HG03432 (cell line): ENCODE data around the gene ZNF883.
A peak's percentile ranks its signal among the peaks of the same experiment; 100 is the strongest.
"Not testable (repeated sequence)": the region's sequence is repeated elsewhere in the genome, so short reads cannot be mapped to it uniquely, and the experiment has no call there.

Experiments
- ATAC-seq: cut with Tn5 transposase; IDR thresholded peaks from one replicate; pipeline ENCODE4 v1.9.1; 2021; ENCODE audit warnings: mild to moderate bottlenecking, moderate library complexity; ENCODE audit not compliant: unreplicated experiment

The ZNF883 gene

DNA sequence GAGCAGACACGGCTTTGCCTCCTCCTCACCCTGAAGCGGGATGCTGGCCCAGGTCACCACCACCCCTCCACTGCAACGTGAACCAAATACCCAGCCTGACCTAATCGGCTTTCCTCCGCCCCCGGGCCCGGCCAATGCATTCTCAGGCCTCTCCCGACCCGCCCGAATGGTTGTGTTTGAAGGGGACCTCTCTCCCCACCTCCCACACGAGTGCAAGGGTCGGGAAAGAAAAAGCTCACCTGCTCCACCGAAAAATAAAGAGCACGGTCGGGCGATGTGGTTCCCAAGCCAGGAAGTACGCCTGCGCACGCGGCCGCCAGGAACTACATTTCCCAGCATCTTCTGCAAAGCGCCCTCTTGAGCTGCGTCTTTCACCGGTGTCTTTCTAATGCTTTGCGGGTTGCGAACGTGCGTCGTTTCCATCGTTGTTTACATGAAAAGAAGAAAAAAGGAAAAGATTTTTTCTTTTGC lies at the start of gene ZNF883:
TSS of gene ZNF883 (minus strand) at position 282 of the 471 bp plus-strand sequence.
- no peak for ATAC-seq

DNA sequence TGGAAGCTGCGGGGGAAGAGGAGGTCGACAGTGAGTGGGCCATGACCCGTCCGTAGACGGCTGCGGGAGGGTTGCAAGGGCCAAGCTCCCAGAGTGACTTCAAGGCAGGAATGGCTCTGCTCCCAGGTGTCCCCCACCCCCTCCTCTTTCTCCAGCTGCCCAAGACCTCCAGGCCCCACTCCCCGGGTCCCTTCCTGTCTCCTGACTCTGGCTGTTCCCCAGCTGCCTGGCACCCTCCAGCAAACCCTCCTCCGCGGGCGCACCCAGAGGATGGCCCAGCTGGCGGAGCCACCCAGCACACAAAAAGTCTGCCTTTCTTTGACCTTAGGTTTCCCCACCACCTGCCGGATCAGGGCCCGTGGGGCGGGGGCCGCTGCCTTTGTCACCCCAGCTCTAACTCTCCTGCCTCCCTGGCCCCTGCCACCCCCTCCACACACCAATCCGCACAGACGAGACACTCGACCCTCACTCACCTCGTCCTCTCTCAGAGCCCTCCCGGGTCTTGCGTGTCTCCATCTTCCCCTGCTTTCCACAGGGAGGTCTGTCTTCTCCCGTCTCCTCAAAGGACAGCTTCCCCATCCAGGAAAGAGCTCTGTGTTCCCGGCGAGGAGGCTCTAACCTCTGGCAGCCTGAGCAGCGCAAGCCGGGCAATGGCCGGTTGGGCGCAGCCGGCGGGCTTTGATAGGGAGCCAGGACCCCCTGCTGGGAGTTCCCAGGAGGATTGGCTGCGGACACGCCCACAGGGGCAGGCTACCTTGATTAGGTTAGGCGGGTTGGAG lies 49.3 kb upstream of the ZNF883 start:
- not testable (repeated sequence) for ATAC-seq

DNA sequence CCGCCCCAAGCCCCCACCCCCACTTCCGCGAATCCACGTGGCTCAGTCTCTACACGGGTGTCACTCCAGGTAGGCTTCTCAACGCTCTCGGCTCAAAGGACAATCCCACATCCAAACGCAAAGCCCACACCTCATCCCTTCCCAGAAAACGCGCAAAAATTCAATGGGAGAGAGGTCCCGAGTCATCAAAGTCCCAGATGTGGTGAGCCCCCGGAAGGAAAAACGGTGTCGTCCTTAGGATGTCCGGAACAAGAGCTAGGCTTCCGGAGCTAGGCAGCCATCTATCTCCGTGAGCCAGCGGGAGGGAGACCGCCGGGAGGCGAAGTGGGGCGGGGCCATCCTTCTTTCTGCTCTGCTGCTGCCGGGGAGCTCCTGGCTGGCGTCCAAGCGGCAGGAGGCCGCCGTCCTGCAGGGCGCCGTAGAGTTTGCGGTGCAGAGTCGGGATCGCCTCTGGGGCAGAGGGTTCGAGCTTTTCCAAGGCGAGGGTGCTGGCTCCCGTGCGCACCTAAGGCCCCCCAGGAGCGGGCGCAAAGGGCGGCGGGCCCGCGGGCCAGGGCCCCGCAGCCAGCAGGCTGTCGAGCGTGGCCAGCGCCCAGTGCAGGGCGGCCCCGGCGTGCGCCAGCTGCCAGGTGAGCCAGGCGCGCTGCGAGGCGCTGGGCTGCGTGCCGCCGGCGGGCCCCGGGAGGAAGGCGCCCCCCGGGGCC lies 47.7 kb upstream of the ZNF883 start:
- ATAC-seq: not testable (repeated sequence)

DNA sequence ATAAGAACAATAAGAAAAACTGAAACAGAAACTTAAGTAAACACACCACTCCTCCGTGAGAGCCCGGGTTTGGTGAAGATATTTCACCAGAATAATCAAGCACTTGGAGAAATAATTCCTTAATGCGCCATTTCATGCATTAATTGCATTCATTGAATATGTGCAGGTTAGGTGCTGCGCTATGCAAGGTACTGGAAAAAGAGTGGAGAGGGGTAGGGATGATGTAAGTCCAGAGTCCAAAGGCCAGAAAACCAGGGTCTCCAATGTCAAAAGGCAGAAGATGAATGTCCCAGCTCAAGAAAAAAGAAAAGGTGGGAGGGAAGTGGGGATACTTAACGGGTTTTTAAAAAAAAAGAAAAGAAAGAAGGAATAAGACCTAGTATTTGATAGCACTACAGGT lies 45.2 kb upstream of the ZNF883 start:
- no peak for ATAC-seq

DNA sequence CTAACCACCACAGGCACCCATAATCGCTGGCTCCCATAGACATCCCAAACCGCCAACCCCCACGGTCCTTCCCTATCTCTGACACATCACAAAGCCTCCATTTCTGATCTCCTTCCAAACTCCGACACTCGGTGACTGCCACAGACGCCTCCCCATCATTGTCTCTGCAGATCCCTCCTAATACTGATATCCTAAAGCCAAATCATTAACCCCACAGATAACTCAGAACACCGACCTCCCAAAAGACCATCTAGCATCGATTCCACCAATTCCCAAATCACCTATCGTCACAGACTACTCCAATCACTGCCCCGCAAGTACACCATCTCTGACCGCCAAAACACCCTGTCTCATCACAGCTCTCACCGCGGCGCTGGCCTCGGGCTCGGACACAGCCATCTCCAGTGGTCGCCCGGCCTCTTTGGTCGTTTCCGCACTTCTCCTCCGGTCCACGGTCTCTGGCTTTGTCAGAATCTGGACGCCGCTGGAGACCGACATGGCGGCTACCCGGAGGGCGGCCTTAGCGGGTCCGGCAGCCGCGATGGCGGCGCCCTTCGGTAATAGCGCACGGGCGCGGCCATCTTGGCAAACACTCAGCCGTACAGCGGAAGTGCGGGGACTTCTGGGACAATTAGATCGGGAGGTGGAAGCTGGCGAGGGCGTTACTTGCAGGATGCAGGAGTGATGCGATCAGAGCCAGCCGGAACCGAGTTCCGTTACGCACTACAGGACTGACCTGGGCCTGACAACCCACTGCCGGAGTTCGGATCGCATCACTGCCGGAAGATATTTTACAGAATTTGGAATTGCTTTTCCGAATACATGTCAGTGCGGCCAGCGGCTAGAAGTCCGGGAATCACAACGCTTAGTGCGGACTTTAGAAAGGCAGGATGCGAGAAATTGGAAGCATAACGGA lies 44.5 kb upstream of the ZNF883 start, which contains the start of gene ZFP37:
TSS of gene ZFP37 (minus strand) at position 534 of the 916 bp plus-strand sequence. CDS start at position 498, 36 bp downstream.
- ATAC-seq: peak; percentile 97

DNA sequence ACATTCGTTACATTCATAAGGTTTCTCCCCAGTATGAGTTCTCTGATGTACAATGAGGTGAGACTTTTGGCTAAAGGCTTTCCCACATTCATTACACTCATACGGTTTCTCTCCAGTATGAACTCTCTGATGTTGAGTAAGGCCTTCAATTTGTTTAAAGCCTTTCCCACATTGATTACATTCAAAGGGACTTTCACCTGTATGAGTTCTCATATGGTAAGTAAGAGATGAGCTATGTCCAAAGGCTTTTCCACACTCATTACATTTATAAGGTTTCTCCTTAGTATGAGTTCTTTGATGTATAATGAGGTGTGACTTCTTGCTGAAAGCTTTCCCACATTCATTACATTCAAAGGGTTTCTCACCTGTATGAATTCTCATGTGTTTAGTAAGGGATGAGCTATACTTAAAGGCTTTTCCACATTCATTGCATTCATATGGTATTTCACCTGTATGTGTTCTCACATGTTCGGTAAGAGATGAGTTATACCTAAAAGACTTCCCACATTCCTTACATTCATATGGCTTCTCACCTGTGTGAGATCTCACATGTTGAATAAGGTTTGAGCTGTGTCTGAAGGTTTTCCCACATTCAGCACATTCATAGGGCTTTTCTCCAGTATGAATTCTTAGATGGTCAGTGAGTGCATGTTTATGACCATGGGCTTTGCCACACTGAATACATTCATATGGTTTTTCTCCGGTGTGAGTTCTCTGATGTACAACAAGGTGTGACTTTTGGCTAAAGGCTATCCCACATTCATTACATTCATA lies 31.1 kb upstream of the ZNF883 start:
- ATAC-seq: no peak

DNA sequence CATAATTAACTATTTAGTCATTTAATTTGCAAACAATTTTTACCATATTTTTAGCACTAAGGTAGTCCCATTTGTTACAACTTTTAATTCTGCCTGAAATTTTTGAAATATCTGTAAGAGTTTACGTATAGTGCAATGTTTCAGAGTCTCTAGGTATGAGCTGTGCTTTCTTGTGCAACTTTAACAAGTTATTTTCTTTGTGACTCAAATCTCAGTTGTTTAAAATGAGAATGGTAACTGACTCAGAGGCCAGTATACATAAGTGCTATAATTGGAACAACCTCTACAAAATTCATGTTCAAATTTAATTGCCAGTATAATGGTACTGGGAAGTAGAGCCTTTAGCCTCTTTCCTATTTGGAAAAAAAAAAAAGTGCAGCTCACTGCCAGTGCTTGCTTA lies 14.2 kb upstream of the ZNF883 start:
- ATAC-seq: no peak

DNA sequence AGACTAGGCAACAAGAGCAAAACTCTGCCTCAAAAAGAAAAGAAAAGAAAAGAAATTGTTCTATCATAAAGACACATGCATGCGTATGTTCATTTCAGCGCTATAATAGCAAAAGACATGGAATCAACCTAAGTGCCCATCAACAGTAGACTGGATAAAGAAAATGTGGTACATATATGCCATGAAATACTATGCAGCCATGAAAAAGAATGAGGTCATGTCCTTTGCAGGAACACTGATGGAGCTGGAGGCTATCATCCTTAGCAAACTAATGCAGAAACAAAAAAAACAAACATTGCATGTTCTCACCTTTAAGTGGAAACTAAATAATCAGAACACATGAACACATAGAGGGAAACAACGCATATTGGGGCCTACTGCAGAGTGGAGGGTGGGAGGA lies 6.3 kb upstream of the ZNF883 start:
- ATAC-seq: no peak

DNA sequence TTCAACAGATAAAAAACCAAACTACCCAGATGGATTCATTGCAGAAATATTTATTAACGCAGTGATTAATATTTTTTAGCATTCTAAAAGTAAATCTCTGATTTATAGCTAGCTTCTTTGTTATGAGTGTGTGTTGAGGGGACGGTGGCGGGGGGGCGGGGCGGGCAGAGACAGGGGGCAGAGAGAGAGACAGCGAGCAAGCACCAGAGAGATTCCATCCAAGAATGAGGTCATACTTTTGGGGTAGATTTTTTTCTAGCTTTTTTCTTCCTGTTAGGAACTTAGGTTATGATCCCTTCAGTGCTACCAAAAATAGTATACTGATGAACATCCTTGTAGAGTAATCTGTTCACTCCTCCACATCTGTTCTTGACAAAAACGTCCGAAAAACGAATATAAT lies 500 bp upstream of the ZNF883 start:
- no peak for ATAC-seq

DNA sequence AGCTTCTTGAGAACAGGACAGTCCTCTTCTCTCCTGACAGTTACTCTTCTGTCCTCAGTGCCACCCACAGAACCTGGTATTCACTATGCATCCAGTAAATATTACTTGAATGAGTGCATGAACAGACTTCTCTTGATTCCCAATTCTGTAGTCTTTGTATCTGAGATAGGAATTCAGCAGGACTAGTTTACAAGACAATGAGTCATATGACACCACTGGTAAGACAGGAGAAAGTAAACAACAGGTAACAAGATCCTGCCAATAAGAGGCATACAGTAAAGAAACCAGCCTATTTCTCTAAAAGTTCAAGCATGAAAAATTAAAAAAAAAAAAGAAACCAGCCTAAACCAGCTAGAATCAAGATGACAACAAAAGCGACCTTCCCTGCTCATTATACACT lies 6.2 kb downstream of the ZNF883 start:
- no peak for ATAC-seq

DNA sequence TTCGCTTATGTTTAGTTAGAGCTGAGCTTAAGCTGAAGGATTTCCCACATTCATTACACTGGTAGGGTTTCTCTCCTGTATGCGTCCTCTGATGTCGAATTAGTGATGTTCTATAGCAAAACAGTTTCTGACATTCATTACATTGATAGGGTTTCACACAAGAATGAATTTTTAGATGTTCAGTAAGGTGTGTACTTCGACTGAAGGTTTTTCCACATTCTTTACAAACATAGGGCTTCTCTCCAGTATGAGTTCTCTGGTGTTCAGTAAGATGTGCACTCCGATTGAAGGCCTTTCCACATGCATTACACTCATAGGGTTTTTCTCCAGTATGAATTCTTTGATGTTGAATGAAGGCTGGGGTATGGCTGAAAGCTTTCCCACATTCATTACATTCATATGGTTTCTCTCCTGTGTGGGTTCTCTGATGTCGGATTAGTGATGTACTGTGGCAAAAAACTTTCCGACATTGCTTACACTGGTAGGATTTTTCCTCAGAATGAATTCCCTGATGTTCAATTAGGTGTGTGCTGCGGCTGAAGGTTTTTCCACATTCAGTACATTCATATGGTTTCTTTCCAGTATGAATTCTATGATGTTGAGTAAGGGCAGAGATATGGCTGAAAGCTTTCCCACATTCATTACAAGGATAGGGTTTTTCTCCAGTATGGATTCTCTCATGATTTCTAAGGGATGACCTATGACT lies 14.6 kb downstream of the ZNF883 start:
- no peak for ATAC-seq

DNA sequence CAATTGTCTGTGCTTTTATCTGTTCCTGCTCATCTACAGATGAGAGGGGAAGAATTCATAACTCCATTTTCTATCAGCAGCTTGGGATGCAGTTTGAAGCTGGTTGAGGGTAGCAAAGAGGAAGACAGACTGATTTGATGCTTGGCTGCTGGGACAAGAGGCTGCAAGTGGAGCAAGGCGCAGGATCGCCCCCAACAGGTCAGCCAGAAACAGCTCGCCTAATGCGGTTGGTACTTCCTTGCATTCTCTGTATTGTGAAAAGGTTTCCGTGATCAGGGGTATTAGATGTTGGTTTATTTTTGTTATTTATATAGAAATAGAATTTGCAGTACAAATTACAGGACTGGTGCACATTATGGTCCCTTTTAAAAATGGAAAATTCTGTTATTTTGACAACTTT lies 40.6 kb downstream of the ZNF883 start:
- ATAC-seq: no peak

DNA sequence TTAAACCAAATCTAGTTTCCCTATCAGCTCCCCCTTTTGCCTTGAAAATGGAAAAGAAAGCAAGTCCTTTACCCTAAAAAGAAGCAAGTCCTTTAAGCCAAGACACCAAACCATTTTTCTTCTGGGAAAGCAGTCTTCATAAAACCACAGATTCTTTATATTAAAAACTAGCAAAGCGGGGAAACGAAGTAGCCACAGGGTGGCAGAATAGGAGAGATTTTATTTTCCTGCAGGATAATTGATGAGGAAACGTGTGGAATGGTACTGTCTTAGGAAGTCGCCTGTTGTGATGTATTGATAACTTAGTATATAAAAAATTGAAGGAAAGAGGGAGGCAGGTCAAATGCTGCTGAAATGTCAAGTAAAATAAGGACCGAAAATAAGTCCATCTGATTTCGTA lies 41.1 kb downstream of the ZNF883 start:
- no peak for ATAC-seq

DNA sequence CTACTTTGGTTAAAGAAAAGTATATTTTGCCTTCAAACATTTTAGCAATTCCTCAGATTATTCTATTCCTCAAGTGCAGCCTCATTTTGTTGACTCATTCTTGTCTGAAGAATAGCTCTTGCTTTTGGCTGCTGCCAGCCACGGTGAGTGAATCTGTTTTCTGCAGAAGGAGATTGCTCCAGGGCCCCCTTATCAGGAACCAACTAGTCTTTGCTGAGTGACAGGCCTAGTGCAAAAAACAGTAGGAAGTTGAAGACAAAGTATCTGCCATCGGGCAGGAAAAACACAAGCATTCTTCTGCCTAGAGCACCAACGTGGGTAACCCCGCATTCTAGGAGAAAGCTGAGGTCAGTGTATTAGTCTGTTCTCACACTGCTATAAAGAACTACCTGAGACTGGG lies 42.3 kb downstream of the ZNF883 start:
- no peak for ATAC-seq

DNA sequence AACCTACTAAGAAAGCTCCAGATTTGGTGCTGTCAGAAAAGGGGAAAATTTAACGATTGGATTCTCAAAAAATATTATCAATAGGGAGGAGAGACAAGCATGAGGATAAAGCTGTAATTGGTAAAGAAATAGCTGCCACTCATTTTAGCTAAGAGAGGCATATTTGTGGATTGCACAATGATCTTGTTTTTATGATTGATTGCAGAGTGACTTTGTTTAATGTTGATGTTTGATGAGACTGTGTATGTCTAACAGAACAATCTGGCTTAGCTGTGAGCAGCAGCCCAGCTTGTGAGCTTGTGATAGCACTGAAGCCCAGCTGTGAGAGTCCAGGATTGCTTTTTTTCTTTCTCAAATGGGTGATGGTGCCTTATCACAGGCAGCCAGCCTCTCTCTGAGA lies 56.4 kb downstream of the ZNF883 start:
- no peak for ATAC-seq

DNA sequence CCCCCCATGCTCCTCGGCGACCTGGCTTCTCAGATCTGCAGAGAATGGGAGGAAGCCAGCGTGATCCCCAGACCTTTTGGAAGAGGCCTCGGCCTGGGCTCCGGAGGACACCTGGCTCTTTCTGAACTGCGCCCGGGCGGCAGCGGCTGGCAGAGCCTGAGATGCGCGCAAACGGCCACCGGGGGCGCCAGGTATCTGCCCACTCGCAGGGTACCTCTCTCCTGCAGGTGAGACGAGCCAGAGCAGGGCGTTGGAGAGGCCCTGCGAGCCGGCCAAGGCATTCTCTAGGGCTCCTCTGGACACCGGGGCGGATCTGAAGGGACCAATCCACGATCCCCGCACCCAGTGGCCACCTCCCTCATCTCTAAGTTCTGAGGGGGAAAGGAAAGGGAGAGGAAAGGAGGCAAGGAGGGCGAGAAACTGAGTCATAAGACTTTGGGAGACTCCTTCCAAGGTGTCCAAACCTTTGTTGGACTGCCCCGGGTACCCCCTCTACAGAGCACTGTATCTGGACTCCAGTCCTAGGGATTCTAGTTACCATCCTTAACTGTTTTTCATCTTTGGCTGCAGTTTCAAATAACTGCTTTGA lies 66.3 kb downstream of the ZNF883 start:
- ATAC-seq: no peak

DNA sequence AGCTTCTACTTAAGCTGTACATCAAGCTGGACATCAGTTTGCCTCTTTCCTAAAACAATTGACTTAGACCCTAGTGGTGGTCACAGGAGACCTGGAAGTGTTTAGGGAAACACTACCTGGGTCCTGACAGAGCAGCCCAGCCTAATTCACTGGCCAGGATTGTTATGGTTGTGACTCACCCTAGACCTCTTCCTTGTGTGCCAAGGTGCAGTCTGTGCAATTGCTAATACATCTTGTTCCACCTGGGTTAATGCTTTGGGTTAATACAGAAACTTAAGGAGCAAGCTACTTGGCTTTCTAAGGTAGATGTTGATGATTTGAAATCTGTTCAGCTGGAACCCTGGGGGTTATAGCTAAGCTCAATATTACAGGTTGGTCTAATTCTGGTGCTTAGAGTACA lies 72.6 kb downstream of the ZNF883 start:
- ATAC-seq: no peak

DNA sequence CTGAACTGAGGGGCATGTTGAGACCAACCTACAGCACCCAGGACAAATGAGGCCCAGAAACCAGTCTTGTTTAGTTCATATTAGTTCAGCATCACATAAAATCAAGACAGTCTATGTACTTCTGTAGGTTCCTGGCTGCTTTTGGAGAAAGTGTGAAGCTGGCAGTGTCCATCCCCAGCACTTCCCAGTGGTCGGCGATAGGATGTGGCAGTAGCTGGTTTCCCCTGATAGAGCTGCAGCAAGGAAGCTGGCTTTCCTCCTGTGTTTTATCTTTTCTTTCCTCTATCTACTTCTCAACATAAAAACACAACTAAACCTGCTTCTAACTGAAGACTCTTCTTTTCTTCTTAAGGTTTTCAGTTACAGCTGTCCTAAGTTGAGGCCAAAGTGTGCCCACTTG lies 78.3 kb downstream of the ZNF883 start:
- ATAC-seq: no peak

DNA sequence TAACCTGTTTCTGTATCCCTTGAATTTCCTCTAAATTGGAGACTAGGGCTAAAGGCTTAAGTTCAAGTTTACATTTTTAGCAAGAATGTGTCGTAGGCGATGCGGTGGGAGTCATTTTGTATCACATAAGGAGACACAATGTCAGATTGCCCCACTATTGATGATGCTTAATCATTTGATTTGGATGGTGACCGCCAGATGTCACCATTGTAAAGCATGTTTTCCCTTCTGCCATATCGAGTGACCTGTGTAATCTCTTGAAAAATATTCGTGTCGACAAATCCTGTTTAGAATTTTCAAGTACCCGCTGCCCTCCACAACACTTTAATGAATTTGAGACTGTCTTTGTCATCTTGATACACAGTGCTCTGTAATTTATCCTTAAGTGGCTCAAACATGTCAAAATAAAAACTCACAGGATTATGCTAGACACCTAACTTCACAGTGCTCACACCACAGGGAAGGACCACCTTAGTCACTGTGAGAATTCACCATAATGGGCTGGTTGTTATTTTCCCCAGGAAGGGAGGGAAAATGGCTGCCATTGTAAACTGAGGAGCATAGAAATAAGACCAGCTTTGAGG lies 86.8 kb downstream of the ZNF883 start:
- no peak for ATAC-seq
